Astrocyte (in vitro differentiated cells and primary cell): ENCODE data around the gene SCAPER.

Experiments used
- EZH2 ChIP-seq: IDR thresholded peaks from 2 replicates; pipeline ENCODE4 v1.6.1; 2012; ENCODE audit warnings: mild to moderate bottlenecking, low read length, inconsistent platforms; ENCODE audit not compliant: insufficient read depth
- TF ChIP-seq, protein P1 (sequence below): IDR thresholded peaks from 2 replicates; pipeline ENCODE4 v1.5.1; 2011; ENCODE audit warnings: low read depth, mild to moderate bottlenecking, inconsistent platforms, low read length, moderate library complexity; ENCODE audit not compliant: insufficient read depth

DNA sequence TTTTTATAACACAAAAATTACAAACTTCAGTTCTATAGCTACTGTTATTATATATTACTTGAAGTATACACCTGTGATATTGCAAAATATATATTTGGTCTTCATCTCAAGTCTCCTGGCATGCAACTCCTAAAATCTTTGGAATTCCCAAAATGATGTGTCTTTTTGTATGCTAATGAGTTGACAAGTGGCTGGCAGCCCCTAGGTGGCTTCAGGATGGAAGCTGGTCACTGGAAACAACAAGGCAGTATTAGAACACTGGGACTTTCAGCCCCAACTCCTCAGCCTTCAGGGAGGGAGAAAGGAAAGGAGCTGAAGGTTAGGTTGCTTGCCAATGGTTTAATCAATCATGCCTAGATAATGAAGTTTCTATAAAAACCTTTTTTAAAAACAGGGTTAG is 112.0 kb downstream of the SCAPER start:
- no peak for TF ChIP-seq EZH2
- TF ChIP-seq, protein P1, sequence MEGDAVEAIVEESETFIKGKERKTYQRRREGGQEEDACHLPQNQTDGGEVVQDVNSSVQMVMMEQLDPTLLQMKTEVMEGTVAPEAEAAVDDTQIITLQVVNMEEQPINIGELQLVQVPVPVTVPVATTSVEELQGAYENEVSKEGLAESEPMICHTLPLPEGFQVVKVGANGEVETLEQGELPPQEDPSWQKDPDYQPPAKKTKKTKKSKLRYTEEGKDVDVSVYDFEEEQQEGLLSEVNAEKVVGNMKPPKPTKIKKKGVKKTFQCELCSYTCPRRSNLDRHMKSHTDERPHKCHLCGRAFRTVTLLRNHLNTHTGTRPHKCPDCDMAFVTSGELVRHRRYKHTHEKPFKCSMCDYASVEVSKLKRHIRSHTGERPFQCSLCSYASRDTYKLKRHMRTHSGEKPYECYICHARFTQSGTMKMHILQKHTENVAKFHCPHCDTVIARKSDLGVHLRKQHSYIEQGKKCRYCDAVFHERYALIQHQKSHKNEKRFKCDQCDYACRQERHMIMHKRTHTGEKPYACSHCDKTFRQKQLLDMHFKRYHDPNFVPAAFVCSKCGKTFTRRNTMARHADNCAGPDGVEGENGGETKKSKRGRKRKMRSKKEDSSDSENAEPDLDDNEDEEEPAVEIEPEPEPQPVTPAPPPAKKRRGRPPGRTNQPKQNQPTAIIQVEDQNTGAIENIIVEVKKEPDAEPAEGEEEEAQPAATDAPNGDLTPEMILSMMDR = no peak
